RWPE2 (cell line): ENCODE data around the gene RERE.

Source experiments
- ATAC-seq: fragments of 200-7000 bp; cut with Tn5 transposase; 3 replicates; pipeline ENCODE4 v1.9.1; 2021; ENCODE audit warnings: low read depth
- DNase-seq: peaks from one replicate; pipeline ENCODE4 v3.0.0-alpha.2; 2020; ENCODE audit warnings: low spot score
- H3K27ac ChIP-seq: fragments of 450-650 bp; 2 replicates; pipeline ENCODE4 v1.5.1; 2017; ENCODE audit warnings: mild to moderate bottlenecking; ENCODE audit not compliant: poor library complexity, severe bottlenecking
- H3K27me3 ChIP-seq: fragments of 250-450 bp; sonication (Bioruptor Pico); 2 replicates; pipeline ENCODE4 v1.5.1; 2021; ENCODE audit warnings: mild to moderate bottlenecking, moderate library complexity; ENCODE audit not compliant: insufficient read depth, poor library complexity, severe bottlenecking
- H3K36me3 ChIP-seq: fragments of 250-450 bp; sonication (Bioruptor Pico); 2 replicates; pipeline ENCODE4 v1.5.1; 2020; ENCODE audit warnings: low read depth, mild to moderate bottlenecking, moderate library complexity
- H3K4me1 ChIP-seq: fragments of 250-450 bp; sonication (Bioruptor Pico); 2 replicates; pipeline ENCODE4 v1.5.1; 2021; ENCODE audit warnings: mild to moderate bottlenecking, moderate library complexity; ENCODE audit not compliant: insufficient read depth, poor library complexity, severe bottlenecking
- H3K4me3 ChIP-seq: fragments of 250-450 bp; sonication (Bioruptor Pico); 2 replicates; pipeline ENCODE4 v1.5.1; 2021; ENCODE audit warnings: mild to moderate bottlenecking, moderate library complexity; ENCODE audit not compliant: severe bottlenecking
- H3K9me3 ChIP-seq: fragments of 250-450 bp; sonication (Bioruptor Pico); 2 replicates; pipeline ENCODE4 v1.5.1; 2021; ENCODE audit warnings: mild to moderate bottlenecking, moderate library complexity; ENCODE audit not compliant: severe bottlenecking
- CTCF ChIP-seq: fragments of 450-650 bp; IDR thresholded peaks from one replicate; pipeline ENCODE4 v1.5.1; 2017; ENCODE audit warnings: mild to moderate bottlenecking, moderate library complexity; ENCODE audit not compliant: poor library complexity, severe bottlenecking

The RERE gene

DNA sequence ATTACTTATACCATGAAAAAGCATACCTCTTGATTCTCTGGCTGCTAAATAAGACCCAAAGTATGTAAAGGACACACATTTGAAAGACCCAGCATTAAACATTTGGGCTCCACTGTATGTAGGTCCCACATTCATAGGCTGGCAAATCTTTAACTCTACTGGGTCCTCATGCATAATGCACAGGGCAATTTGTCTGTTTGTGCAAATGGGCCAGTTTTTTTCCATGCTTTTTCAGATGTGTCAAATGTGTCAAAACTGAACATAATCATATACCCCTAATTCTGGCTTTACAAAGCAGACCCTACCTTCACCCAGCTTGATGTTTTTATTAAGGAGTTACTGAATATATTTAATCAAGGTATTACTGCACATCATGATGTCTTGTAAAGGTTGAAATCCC, 63.7 kb downstream of the RERE start:
- no peak for TF ChIP-seq CTCF
- ATAC-seq (no peak), DNase-seq (no peak)
- no peak overlapping the region for H3K4me3 ChIP-seq
- no peaks in the 10 kb centered on the region for H3K27me3 ChIP-seq
- H3K4me1 ChIP-seq = no peaks in the 10 kb centered on the region
- no peaks in the 10 kb centered on the region for H3K9me3 ChIP-seq
- H3K36me3 ChIP-seq = no peaks in the 10 kb centered on the region
- no peak overlapping the region for H3K27ac ChIP-seq

- no peaks in the 10 kb centered on the region for H3K27me3 ChIP-seq
- no peaks in the 10 kb centered on the region for H3K36me3 ChIP-seq
- DNase-seq = no peak
- no peaks in the 10 kb centered on the region for H3K4me1 ChIP-seq
- no peak for ATAC-seq
- H3K27ac ChIP-seq = no peak overlapping the region
- no peak overlapping the region for H3K4me3 ChIP-seq
- H3K9me3 ChIP-seq = no peaks in the 10 kb centered on the region
- no peak for TF ChIP-seq CTCF
Measured at GRCh38 chr1:8752921-8753713, 64.3 kb downstream of the RERE start.

DNA sequence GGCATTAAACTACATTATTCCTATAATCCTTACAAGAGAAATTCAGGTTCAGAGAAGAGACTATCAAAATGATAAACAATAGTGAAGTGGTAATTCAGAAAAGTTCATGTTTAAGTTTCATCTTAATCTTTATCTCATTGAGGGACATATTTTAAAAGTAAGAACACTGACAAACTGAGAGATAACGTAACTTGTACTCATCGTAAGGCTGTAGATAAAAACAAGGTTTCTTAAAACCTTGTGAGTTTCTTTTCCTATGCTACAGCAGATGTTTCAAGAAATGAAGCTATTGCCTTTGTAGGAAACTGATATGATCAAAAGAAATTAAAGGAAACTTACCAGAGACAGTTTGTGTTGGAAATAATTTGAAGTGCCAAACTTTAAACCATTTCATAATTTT, 65.0 kb downstream of the RERE start:
- DNase-seq = no peak
- no peak overlapping the region for H3K27ac ChIP-seq
- no peak overlapping the region for H3K4me3 ChIP-seq
- no peak for ATAC-seq
- no peaks in the 10 kb centered on the region for H3K36me3 ChIP-seq
- no peak for TF ChIP-seq CTCF
- no peaks in the 10 kb centered on the region for H3K27me3 ChIP-seq
- no peaks in the 10 kb centered on the region for H3K9me3 ChIP-seq
- H3K4me1 ChIP-seq = no peaks in the 10 kb centered on the region

DNA sequence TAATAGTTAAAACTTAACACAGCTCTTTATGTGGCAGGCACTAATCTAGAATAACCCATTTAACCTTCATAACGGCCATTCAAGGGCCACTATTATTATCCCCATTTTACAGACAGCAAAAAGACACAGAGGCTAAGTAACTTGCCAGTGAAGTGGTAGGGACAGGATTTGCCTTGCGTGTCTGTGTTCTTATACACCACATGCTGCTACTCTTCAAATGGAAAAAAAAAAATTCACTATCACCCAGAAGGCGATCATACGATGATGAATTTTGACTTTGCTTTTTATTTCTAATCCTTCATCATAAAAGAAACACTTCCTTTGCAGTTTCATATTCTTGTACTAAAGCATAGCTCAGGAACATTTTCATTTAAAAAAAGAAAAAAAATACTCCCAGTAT, 65.5 kb downstream of the RERE start:
- no peak for TF ChIP-seq CTCF
- no peaks in the 10 kb centered on the region for H3K9me3 ChIP-seq
- no peak overlapping the region for H3K4me3 ChIP-seq
- DNase-seq = no peak
- H3K27ac ChIP-seq = no peak overlapping the region
- H3K36me3 ChIP-seq = no peaks in the 10 kb centered on the region
- H3K27me3 ChIP-seq = no peaks in the 10 kb centered on the region
- no peak for ATAC-seq
- H3K4me1 ChIP-seq = no peaks in the 10 kb centered on the region
